VCaP (cell line): ENCODE measurements around the gene TAGLN3.

Source experiments
- H3K27ac ChIP-seq: fragments of 450-650 bp; 2 replicates; pipeline ENCODE4 v1.5.1; 2017
- CTCF ChIP-seq: fragments of 450-650 bp; conservative IDR thresholded peaks from 2 replicates; pipeline ENCODE4 v1.5.1; 2017; ENCODE audit warnings: mild to moderate bottlenecking, moderate library complexity

Gene TAGLN3

DNA sequence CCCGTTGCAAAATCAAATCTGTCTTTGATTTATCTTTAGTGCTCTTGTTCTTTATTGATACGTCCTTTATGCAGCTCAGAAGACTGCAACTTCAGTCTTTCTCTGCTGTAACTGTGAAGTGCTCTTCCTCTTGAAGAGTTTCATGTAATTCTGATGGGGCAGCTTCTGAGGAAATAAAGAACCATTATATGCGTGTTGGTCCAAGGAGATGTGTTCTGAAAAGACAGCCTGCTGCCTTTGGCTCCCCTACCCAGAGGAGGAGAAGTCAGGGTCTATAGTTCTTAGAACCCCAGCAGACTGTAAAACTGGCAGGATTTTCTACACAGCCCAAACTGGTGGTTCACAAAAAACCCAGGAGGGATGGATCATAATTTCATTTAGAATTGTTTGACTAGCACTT is 42.3 kb upstream of the TAGLN3 start:
- H3K27ac ChIP-seq: no peak overlapping the region
- no peak for TF ChIP-seq CTCF

DNA sequence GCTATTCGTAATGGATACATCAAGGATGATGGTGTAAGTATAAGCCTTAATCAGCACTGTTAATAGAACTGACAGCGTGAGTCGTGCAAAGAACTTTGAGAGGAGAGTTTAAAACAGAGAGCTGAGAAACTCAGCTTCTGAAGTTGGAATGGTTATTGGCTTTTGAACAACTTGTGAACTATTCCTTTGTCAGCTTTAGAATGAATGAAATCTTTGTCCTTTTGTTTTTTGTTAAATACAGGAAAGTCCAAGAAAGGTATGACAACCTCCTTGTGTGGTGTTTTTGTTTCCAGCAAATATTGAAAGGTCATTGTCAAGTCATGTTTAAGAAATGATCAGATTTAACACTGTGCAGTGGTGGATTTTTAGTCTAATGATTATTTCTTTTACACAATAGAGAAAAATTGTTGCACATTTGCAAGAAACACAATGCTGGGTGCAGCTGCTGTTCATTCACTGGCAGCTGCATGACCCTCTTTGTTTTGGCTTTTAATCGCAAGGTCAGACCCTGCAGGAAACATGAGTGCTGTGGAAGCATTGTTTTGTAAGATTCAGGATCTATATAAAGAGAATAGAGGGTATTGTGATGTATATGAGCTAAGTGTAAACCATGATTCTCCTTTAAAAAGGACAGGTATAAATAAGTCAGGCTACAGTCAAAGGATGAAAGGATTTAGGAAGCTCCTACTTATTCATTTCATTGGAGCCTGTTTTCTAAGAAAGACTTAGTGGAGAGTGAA is 41.6 kb upstream of the TAGLN3 start:
- no peak overlapping the region for H3K27ac ChIP-seq
- TF ChIP-seq CTCF: no peak

DNA sequence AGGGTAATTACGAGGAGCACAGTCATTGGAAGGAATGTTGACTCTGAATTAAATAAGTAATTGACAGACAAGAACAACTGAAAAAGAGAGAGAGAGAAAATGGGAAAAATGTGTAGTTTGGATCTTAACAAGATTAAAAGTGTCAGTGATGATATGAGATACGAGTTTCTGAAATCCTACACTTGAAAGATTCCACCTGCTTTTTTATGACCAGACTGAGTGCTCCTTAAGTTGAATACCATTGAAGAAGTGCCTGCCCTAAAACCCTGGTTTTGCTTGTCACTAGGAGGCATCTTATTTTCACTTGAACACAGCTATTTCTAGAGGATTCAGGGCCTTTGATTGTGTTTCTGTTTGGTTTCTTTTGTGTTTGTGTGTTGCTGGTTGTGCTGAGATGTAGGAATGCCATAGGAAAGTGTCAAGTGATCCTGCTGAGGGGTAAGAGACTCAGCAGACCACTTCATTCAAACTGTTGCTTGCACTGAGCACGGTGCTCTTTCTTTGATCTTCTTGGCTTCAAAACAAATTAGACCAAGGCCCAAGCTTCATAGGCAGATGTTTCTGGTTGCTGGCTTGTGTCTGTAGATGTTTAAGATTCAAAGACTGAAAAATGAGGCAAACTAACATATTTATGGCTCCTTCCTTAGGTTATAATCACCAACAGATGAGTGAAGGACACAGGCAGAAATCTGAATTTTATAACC is 37.1 kb upstream of the TAGLN3 start:
- TF ChIP-seq CTCF: no peak
- H3K27ac ChIP-seq: no peak overlapping the region

DNA sequence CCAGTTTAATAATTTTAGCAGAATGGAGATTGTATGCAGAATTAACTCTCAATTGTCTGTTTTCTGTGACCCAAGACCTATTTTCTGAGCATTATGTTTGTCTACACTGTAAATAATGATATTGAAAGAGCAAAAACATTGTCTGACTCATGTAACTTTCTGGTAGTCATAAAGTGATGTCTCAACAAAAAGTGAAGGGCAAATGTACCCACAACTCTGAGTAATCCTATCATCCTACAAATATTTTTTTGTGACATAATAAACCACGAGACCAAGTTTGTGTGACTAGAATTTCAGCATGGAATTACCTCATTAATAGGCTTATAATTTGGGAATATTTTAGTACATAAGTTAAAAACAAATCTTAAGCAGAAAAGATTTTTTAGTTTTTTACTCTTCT is 35.3 kb upstream of the TAGLN3 start:
- no peak for TF ChIP-seq CTCF
- no peak overlapping the region for H3K27ac ChIP-seq

DNA sequence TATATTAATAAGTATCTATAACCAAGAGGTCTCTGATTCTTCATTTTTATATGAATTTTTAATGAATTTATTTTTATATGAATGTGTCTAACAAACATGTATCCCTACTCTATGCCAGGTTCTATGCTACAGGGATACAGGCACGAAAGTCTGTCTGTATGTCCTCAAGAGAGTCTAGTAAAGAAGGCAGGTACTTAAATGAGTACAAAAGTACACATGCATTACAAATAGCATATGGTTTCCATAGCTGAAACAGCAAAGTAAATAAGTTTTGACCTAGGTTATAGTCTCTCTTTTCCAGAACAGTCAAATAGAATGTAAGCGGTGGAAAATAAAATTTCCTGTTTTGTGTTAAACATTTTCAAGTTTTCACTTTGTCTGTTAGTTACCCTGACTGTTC is 33.2 kb upstream of the TAGLN3 start:
- no peak overlapping the region for H3K27ac ChIP-seq
- TF ChIP-seq CTCF: no peak

DNA sequence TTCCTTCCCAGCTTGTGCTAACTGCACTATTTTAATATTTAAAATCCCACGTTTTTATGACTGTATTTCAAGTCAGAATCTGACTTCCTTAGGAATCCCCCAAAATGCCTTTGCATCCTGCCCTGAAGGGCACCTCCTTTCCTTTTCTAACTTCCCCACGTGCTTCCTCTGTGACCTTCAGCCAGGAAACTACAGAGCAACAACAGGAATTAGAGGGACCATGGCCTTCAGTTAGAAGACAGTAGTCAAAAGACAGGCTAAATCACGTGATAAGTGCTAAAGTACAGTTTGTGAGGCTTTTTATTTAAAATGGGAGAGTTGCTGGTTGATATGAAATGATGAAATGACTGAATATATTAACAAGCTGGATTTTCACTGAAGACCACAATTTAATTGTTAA is 31.7 kb upstream of the TAGLN3 start:
- TF ChIP-seq CTCF: no peak
- peak overlapping the region; percentile 50 for H3K27ac ChIP-seq

GRCh38 chr3:111967651-111968274 is 31.0 kb upstream of the TAGLN3 start:
- TF ChIP-seq CTCF: peak; percentile 90
- peak overlapping the region; percentile 50 for H3K27ac ChIP-seq
